HepG2 (cell line): ENCODE measurements around the gene ZNFX1. TPM values are rescaled to one million over a fixed set of nuclear protein-coding genes. Genes with fewer than 3 reads are reported as not detected.

Experiments
- ATF3 ChIP-seq: sonication (generic); formaldehyde crosslinking; IDR thresholded peaks from 2 replicates; pipeline ENCODE4 v1.4.0; 2020; ENCODE audit warnings: missing genetic modification reagents
- CBFB ChIP-seq: sonication (generic); formaldehyde crosslinking; IDR thresholded peaks from 2 replicates; pipeline ENCODE4 v1.4.0; 2020; ENCODE audit warnings: missing genetic modification reagents
- DBP ChIP-seq: sonication (generic); formaldehyde crosslinking; IDR thresholded peaks from 2 replicates; pipeline ENCODE4 v1.4.0; 2020; ENCODE audit warnings: missing genetic modification reagents; ENCODE audit errors: not compliant biosample characterization
- ELF4 ChIP-seq: sonication (generic); formaldehyde crosslinking; IDR thresholded peaks from 2 replicates; pipeline ENCODE4 v1.5.0; 2020; ENCODE audit warnings: missing genetic modification reagents, mild to moderate bottlenecking, moderate library complexity, borderline replicate concordance
- MYC ChIP-seq: sonication (generic); formaldehyde crosslinking; IDR thresholded peaks from 2 replicates; pipeline ENCODE4 v1.9.0; 2021; ENCODE audit warnings: missing genetic modification reagents, borderline replicate concordance
- NFYC ChIP-seq: IDR thresholded peaks from 2 replicates; pipeline ENCODE4 v1.6.1; 2016; ENCODE audit warnings: missing genetic modification reagents, missing compliant biosample characterization
- PITX1 ChIP-seq: sonication (generic); formaldehyde crosslinking; IDR thresholded peaks from 2 replicates; pipeline ENCODE4 v1.5.1; 2020; ENCODE audit warnings: mild to moderate bottlenecking, missing genetic modification reagents
- SUZ12 ChIP-seq: fragments of 150-350 bp; IDR thresholded peaks from 2 replicates; pipeline ENCODE4 v1.6.1; 2014; ENCODE audit warnings: low read depth, low read length
- TARDBP ChIP-seq: sonication (generic); formaldehyde crosslinking; IDR thresholded peaks from 2 replicates; pipeline ENCODE4 v1.8.0; 2022; ENCODE audit warnings: mild to moderate bottlenecking, missing genetic modification reagents
- TBP ChIP-seq: sonication (generic); formaldehyde crosslinking; IDR thresholded peaks from 2 replicates; pipeline ENCODE4 v1.5.0; 2020; ENCODE audit warnings: missing genetic modification reagents
- THAP7 ChIP-seq: sonication (generic); formaldehyde crosslinking; IDR thresholded peaks from 2 replicates; pipeline ENCODE4 v1.8.1; 2023; ENCODE audit warnings: mild to moderate bottlenecking, missing genetic modification reagents
- ZBTB37 ChIP-seq: sonication (generic); formaldehyde crosslinking; IDR thresholded peaks from 2 replicates; pipeline ENCODE4 v1.4.0; 2020; ENCODE audit warnings: mild to moderate bottlenecking, missing genetic modification reagents
- ZBTB7A ChIP-seq: sonication (generic); formaldehyde crosslinking; IDR thresholded peaks from 2 replicates; pipeline ENCODE4 v1.8.0; 2022; ENCODE audit warnings: mild to moderate bottlenecking, missing genetic modification reagents
- ZNF567 ChIP-seq: sonication (generic); formaldehyde crosslinking; IDR thresholded peaks from 2 replicates; pipeline ENCODE4 v1.8.1; 2023; ENCODE audit warnings: mild to moderate bottlenecking, missing genetic modification reagents, borderline replicate concordance
- ZNF615 ChIP-seq: sonication (generic); formaldehyde crosslinking; IDR thresholded peaks from 2 replicates; pipeline ENCODE4 v1.5.0; 2020; ENCODE audit warnings: mild to moderate bottlenecking, missing genetic modification reagents, borderline replicate concordance
- ZNF775 ChIP-seq: sonication (generic); formaldehyde crosslinking; IDR thresholded peaks from 2 replicates; pipeline ENCODE4 v1.4.0; 2020; ENCODE audit warnings: missing genetic modification reagents, mild to moderate bottlenecking, moderate library complexity, borderline replicate concordance
- ZNF800 ChIP-seq: sonication (generic); formaldehyde crosslinking; IDR thresholded peaks from 2 replicates; pipeline ENCODE4 v1.4.0; 2020; ENCODE audit warnings: missing genetic modification reagents
- polyA plus RNA-seq, 8 experiments: library from polyadenylated mRNA; depleted of rRNA in 3 of 8; stranded (reverse) in 7 of 8; unstranded in 1 of 8; fragments of >200 nt; fragmentation: Illumina TruSeq in 4 of 8; extraction: Trizol in 4 of 8; gene quantifications; 2 replicates each; pipeline versions ENCODE4 v1.2.1 to v1.2.3, GENCODE V29; 2011 to 2016; ENCODE audit warnings: low read depth in 4 of 8, missing spikeins in 1 of 8, mixed read lengths in 1 of 8; ENCODE audit not compliant: insufficient read depth in 1 of 8
- total RNA-seq, 5 experiments: library from RNA; depleted of rRNA; stranded (reverse); fragments of >200 nt; fragmentation: Illumina TruSeq; extraction: Trizol; gene quantifications; 2 replicates each; pipeline ENCODE4 v1.2.3, GENCODE V29; 2016; ENCODE audit warnings: low read depth in 1 of 5

The ZNFX1 gene
- total and polyA plus RNA-seq, 2 of the 13 experiments (the other 11 are each of a cell fraction or from before 2014, with no cell fraction given) = 2.9 to 11.1 TPM

GRCh38 chr20:49278036-49278817 lies at the start of gene ZNFX1 (continued):
- TF ChIP-seq ATF3 (CRISPR knock-in tag) = peak; percentile 74; the same call in 1 of the 2 replicates
- TF ChIP-seq THAP7 (CRISPR knock-in tag) = peak; percentile 83
- peak; percentile 87 for TF ChIP-seq SUZ12
- TF ChIP-seq ZBTB7A (CRISPR knock-in tag) = peak; percentile 83
- peak; percentile 83; the same call in 1 of the 2 replicates for TF ChIP-seq TBP
- peak; percentile 63; the same call in 1 of the 2 replicates for TF ChIP-seq ZNF615 (CRISPR knock-in tag)
- TF ChIP-seq TARDBP = peak; percentile 94
- TF ChIP-seq ZNF800 (CRISPR knock-in tag) = peak; percentile 87; the same call in 1 of the 2 replicates
- TF ChIP-seq ZNF567 = no peak; the same call in 1 of the 2 replicates
- peak; percentile 61; the same call in 1 of the 2 replicates for TF ChIP-seq NFYC (CRISPR knock-in tag)
- peak; percentile 96 for TF ChIP-seq DBP (CRISPR knock-in tag)
- TF ChIP-seq ZNF775 (CRISPR knock-in tag) = peak; percentile 86
- TF ChIP-seq MYC (CRISPR knock-in tag) = peak; percentile 99
- peak; percentile 82 for TF ChIP-seq PITX1 (CRISPR knock-in tag)
- TF ChIP-seq ELF4 (CRISPR knock-in tag) = peak; percentile 99
- peak; percentile 82; the same call in 1 of the 2 replicates for TF ChIP-seq ZBTB37 (CRISPR knock-in tag)
- TF ChIP-seq CBFB (CRISPR knock-in tag) = peak; percentile 91
